Middle frontal gyrus (tissue), 1 donor: ENCODE results near the gene ASB16.
A peak's percentile ranks its signal among the peaks of the same experiment; 100 is the strongest.

ENCODE experiments used
- DNase-seq: peaks from one replicate; pipeline ENCODE4 v3.0.0-alpha.2; 2015; ENCODE audit warnings: low spot score; ENCODE audit errors: extremely low spot score

Gene ASB16

GRCh38 chr17:44221862-44222111 is 51.3 kb downstream of the ASB16 start:
- DNase-seq = no peak

GRCh38 chr17:44222112-44222869 is 51.8 kb downstream of the ASB16 start:
- peak; percentile 79 for DNase-seq

- peak; percentile 7 for DNase-seq
Observed at GRCh38 chr17:44223541-44224071, 53.1 kb downstream of the ASB16 start.
